ENCODE data around the gene PNO1. TPM values are rescaled to one million over a fixed set of nuclear protein-coding genes. Genes with fewer than 3 reads are reported as not detected.

The PNO1 gene
- total RNA-seq, 1 donor from 2014 or later: 20.3 TPM

DNA sequence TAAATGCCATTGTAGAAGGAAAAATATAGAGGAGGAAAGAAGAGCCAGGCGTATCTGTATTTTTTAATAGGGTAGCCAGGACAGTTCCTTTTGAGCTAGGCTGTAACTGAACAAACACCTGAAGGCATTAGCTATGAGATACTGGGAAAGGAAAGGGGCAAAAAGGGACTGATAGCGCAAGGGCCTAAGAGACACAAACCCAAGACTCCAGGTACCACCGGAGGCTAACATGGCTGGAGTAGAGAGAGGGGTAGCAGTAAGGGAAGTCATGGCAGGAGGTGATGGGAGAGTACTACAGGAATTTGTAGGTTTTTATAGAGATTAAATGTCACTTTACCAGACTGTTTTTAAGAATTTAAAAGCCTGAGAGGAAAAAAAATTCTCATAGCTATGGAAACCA is 20.7 kb downstream of the PNO1 start:
- H3K36me3 Mint-ChIP-seq (ENCODE audit: low read depth): peaks cover 8% of the 10 kb centered on the region
- H3K9me3 Mint-ChIP-seq: no peaks in the 10 kb centered on the region
- no peak for DNase-seq (ENCODE audit: low read depth, low spot score)
- H3K4me3 Mint-ChIP-seq: no peak overlapping the region
- TF ChIP-seq, protein P1, sequence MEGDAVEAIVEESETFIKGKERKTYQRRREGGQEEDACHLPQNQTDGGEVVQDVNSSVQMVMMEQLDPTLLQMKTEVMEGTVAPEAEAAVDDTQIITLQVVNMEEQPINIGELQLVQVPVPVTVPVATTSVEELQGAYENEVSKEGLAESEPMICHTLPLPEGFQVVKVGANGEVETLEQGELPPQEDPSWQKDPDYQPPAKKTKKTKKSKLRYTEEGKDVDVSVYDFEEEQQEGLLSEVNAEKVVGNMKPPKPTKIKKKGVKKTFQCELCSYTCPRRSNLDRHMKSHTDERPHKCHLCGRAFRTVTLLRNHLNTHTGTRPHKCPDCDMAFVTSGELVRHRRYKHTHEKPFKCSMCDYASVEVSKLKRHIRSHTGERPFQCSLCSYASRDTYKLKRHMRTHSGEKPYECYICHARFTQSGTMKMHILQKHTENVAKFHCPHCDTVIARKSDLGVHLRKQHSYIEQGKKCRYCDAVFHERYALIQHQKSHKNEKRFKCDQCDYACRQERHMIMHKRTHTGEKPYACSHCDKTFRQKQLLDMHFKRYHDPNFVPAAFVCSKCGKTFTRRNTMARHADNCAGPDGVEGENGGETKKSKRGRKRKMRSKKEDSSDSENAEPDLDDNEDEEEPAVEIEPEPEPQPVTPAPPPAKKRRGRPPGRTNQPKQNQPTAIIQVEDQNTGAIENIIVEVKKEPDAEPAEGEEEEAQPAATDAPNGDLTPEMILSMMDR (conservative IDR thresholded peaks at IDR 0.05): no peak
- H3K27ac Mint-ChIP-seq (ENCODE audit: unreplicated experiment): no peak overlapping the region
- no peaks in the 10 kb centered on the region for H3K4me1 Mint-ChIP-seq
- no peaks in the 10 kb centered on the region for H3K27me3 Mint-ChIP-seq (ENCODE audit: low read depth)

DNA sequence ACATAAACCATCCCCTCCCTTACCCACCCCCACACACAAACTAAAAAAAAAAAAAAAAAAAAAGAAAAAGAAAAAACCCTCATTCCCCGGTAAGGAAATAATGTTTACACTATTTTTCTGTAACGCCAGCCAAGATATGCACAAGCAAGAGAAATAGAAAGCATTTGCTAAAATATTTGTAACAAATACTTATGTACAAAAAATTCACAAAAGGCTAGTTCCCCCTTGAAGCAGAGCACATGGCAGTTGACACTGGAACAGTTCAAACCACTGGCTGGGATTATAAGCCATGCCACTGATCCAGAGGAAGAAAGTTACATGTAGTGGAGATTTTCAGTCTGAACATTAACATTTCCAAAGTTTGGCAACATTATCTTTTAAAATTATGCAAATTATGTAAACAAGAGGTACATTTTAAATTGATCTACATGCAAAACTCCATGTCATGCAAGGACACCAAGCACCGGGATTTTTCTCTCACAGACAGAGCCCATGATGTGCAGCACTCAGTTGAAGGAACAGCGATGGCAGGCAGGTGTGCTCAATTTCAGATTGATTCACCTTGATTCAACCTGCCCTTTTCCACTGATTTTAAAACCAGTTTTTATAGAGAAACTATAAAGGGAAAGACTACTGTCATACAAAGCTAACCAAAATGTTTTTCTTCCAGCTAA is 21.4 kb downstream of the PNO1 start:
- DNase-seq (ENCODE audit: low read depth, low spot score): no peak
- H3K27ac Mint-ChIP-seq (ENCODE audit: unreplicated experiment): no peak overlapping the region
- no peaks in the 10 kb centered on the region for H3K27me3 Mint-ChIP-seq (ENCODE audit: low read depth)
- H3K4me1 Mint-ChIP-seq: no peaks in the 10 kb centered on the region
- H3K4me3 Mint-ChIP-seq: no peak overlapping the region
- H3K36me3 Mint-ChIP-seq (ENCODE audit: low read depth): peaks cover 6% of the 10 kb centered on the region
- no peaks in the 10 kb centered on the region for H3K9me3 Mint-ChIP-seq
- TF ChIP-seq, protein P1 (conservative IDR thresholded peaks at IDR 0.05): no peak

DNA sequence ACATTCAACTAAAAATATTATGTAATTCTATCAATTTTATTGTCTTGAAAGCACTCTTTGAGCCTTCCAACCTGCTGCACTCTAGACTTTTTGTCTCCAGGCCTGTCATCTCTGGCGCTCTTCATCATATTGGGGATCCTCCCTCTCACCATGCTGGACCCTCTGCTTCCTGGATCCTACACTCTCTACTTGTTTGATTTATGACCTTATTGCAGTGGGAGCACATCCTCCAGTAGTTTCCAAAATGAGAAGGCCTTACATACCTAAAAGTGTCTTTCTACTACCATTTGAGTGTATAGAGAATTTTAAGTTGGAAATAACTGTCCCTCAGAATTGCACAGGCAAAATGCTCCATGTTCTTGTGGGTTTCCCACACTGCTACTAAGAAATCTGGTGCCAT is 25.2 kb downstream of the PNO1 start:
- H3K4me3 Mint-ChIP-seq: no peak overlapping the region
- H3K9me3 Mint-ChIP-seq: no peaks in the 10 kb centered on the region
- H3K27ac Mint-ChIP-seq (ENCODE audit: unreplicated experiment): no peak overlapping the region
- TF ChIP-seq, protein P1 (conservative IDR thresholded peaks at IDR 0.05): no peak
- H3K36me3 Mint-ChIP-seq (ENCODE audit: low read depth): peaks cover 7% of the 10 kb centered on the region
- no peaks in the 10 kb centered on the region for H3K4me1 Mint-ChIP-seq
- no peaks in the 10 kb centered on the region for H3K27me3 Mint-ChIP-seq (ENCODE audit: low read depth)
- DNase-seq (ENCODE audit: low read depth, low spot score): no peak

DNA sequence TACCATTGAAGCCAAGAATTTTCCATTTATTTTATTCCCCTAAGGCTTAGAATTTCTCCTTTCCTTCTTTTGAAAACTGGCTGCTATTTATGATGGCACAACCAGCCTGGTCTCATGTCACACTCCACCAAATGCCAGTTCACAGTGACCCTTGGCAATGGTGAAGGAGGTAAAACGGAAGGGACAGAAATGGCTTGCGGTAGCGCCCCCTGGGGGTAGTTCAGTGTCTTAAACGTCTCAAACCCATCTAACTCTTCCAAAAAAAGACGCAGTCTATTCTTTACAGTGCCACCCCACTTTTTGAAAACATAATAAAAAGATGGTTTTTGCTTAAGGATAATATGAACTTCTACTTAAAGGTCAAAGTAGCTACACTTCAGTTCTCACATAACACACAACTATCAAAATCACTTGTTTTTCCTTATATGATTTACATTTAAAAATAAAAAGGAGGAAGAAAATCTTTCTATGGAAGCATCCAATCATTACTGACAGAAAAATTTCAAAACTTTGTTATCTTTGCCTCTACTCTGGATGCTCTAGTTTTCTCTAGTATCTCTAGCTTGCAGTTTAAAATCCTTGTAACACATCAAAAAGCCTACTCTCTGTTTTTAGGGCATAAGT is 28.0 kb downstream of the PNO1 start:
- H3K4me1 Mint-ChIP-seq: peaks cover 2% of the 10 kb centered on the region
- no peaks in the 10 kb centered on the region for H3K27me3 Mint-ChIP-seq (ENCODE audit: low read depth)
- TF ChIP-seq, protein P1 (conservative IDR thresholded peaks at IDR 0.05): peak; percentile 77
- H3K9me3 Mint-ChIP-seq: no peaks in the 10 kb centered on the region
- peaks cover 7% of the 10 kb centered on the region for H3K36me3 Mint-ChIP-seq (ENCODE audit: low read depth)
- H3K4me3 Mint-ChIP-seq: no peak overlapping the region
- peak; percentile 56 for DNase-seq (ENCODE audit: low read depth, low spot score)
- H3K27ac Mint-ChIP-seq (ENCODE audit: unreplicated experiment): no peak overlapping the region

DNA sequence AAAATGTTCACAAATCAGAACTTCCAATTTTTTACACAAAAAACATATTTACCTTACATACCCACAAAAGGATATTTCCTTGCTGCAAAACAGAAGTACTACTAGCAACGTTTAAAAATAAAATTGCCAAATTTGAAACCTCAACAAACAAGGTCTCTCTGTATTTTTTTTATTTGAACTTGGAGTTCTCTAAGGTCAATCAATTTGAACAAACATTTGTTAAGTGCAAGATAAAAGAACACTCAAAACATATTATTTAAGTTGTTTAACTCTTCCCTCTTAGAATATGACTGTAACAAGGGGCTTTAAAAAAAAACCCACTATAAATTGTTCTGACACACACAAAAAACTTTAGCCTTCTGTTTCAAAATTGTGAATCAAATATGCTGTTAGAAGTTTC is 29.6 kb downstream of the PNO1 start:
- H3K27ac Mint-ChIP-seq (ENCODE audit: unreplicated experiment): no peak overlapping the region
- TF ChIP-seq, protein P1 (conservative IDR thresholded peaks at IDR 0.05): no peak
- H3K27me3 Mint-ChIP-seq (ENCODE audit: low read depth): no peaks in the 10 kb centered on the region
- peaks cover 7% of the 10 kb centered on the region for H3K36me3 Mint-ChIP-seq (ENCODE audit: low read depth)
- H3K4me3 Mint-ChIP-seq: no peak overlapping the region
- no peak for DNase-seq (ENCODE audit: low read depth, low spot score)
- H3K9me3 Mint-ChIP-seq: no peaks in the 10 kb centered on the region
- peaks cover 3% of the 10 kb centered on the region for H3K4me1 Mint-ChIP-seq
